HTERT RPE-1 (cell line): ENCODE measurements around the gene FOLR3.
"Not testable (repeated sequence)": the region's sequence is repeated elsewhere in the genome, so short reads cannot be mapped to it uniquely, and the experiment has no call there.

Experiments used
- in situ Hi-C: fragments of 300-500 bp; cut with MboI; formaldehyde crosslinking; loops from 4 replicates; pipeline ENCODE4 v1.14.3; 2020; ENCODE audit warnings: low sequenced_read_pairs

Gene FOLR3

GRCh38 chr11:72135473-72135872 is at the start of gene FOLR3:
Gene FOLR3 (plus strand): TSS chr11:72135725. CDS start chr11:72135953, 228 bp downstream.
- in situ Hi-C loops: not testable (repeated sequence)

GRCh38 chr11:72088076-72088808 is 47.3 kb upstream of the FOLR3 start:
- in situ Hi-C loops: no loop called here

DNA sequence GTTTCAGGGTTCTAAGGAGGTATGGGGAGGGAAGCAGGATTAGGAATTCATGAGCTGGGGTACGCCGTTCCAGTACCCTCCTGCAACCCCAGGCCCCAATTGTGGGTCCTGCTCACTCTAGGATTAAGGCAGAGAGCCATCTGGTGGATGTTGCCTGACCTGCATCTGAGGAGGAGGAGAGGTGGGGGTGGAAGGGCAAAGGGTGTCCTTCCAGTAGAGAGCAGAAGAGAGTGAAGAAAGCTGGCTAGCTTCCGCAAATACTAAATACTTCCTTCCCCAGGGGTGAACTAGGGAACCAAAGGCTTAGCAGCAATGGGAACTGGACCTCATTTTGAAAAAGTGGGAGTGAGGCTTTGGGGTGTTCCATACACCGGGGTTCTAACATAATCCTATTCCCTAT is 44.2 kb upstream of the FOLR3 start:
- in situ Hi-C loops: no loop called here

DNA sequence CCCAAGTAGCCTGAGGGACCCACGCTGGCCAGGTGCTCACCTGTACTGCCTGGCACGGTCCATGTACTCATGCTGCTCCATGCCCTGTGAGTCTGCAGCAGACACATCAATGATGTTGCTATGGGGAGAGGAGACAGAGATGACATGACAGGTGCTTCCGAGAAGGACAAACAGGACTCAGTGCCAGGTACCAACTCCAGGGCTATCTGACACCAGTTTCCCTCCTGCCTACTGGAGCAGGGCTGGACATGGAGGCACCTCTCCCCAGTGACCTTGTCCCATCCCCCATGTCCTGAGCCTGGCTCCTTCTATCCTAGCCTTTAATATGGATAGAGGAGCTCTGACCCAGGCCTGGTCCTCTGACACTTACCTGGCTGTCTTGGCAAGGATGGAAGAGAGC is 36.8 kb upstream of the FOLR3 start:
- in situ Hi-C loops: no loop called here

DNA sequence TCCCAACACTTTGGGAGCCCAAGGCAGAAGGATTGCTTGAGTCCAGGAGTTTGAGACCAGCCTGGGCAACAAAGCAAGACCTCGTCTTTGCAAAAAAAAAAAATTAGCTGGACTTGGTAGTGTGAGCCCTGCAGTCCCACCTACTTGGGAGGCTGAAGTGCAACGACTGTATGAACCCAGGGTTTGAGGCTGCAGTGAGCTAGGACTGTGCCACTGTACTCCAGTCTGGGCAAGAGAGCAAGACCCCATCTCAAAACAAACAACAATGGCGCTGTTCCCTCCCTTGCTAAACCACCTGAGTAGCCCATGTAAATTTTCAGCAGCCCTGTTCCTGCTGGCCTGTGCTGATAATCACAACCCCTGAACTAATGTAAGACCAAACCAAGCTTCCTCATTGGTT is 35.5 kb upstream of the FOLR3 start:
- in situ Hi-C loops: no loop called here

DNA sequence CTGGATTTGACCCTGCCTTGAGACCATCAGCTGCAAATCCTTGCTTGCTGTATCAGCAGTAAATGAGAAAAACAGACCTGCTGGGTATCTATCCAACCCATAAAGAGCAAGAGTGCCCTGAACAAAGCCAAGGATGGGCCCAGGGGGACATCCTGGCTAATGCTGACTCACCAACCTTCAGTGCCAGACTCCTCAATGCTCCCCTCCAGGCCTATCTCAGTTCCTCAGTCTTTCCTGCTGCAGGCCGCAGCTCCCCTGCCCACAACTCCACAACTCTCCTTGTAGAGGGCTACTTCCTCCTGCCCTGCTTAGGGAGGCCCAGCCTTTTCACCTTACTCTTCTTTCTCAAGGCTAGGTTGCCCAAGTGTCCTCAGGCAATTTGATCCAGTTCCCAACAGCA is 35.1 kb upstream of the FOLR3 start:
- in situ Hi-C loops: no loop called here

- in situ Hi-C loops: no loop called here
Observed at GRCh38 chr11:72102162-72102561, 33.4 kb upstream of the FOLR3 start.

DNA sequence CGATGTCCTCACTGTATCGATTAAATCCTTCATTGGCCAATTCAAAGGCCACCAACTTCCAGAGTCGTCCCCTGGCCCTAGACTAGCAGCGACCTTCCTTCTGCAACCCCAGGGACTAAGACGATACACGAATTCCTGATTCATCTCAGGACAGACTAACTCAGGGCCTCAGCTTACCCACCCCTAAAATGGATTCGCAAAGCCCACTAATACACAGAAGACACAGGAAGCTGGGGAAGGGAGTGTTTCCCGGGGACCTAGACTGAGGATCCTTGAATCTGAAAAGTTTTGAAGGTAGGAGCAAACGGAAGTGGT is 32.9 kb upstream of the FOLR3 start:
- in situ Hi-C loops: no loop called here

DNA sequence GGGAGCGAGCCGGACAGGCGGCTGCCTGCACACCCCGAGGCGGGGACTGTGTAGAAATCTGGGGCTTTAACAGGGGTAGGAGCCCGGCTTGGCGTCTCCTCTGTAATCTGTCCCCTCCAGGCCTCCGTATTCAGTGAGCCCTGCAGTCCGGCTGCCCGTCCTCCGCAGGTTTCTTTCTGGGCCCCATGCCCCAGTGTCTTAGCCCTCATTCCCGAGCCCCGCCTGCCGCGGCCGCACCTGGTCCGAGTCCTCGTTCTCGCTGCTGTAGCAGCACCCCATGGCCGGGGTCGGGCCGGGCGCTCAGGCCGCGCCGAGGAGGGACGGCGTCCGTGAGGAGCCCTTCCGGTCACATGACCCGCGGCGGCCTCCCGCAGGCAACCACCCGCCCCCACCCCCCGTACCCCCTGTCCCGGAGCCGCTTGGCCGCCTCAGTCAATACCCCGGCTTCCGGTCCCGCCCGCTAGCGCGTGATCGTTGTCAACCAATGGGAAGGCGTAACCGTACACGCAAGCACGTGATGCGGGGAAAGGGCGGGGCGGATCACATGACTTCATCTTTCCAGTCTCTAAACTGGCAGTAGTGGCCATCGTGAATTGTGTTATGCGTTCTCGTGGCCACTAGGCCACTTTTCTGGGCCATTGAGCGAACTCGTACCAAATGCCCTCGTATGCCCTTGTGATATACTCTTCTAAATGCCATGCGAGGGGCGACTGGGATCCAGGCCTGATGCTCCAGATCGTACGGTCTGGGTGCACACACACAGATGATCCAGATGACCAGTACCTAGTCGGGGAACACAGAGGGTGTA is 32.4 kb upstream of the FOLR3 start, which contains the start of gene LAMTOR1:
Gene LAMTOR1, minus strand, starts transcription at position 352 of the 808 bp plus-strand sequence. Its CDS starts 73 bp downstream, at position 279.
- in situ Hi-C loops: no loop called here

DNA sequence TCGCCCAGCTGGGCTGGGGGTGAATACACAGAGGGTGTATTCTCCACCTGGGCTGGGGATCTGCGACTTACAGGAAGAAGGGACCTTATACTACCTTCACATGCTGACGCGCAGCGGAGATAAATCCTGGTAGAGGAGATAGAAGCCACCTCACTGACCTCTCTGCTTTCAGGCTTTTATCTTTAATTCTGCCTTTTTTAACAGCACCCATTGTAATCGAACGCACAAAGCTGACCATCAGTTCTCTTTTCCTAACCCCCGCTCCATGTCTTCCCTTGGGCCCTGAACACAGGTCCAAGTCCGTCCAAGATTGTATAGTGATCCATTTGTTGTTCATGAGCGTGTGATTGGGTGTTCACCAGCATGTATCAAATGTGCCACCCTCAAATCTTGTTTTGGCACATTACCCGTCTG is 31.8 kb upstream of the FOLR3 start:
- in situ Hi-C loops: no loop called here

DNA sequence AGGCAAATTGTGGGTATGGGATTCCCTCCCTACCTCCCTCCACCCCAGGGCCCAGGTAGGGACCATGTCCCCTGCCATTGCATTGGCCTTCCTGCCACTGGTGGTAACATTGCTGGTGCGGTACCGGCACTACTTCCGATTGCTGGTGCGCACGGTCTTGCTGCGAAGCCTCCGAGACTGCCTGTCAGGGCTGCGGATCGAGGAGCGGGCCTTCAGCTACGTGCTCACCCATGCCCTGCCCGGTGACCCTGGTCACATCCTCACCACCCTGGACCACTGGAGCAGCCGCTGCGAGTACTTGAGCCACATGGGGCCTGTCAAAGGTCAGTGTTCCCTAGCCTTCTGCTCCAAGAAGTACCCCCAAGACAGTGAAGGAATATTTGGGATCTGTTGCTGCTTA is 29.6 kb upstream of the FOLR3 start, which contains the start of gene TOMT:
Gene TOMT, plus strand, starts transcription at position 37 of the 400 bp plus-strand sequence. Its CDS starts 28 bp downstream, at position 65.
- in situ Hi-C loops: no loop called here

DNA sequence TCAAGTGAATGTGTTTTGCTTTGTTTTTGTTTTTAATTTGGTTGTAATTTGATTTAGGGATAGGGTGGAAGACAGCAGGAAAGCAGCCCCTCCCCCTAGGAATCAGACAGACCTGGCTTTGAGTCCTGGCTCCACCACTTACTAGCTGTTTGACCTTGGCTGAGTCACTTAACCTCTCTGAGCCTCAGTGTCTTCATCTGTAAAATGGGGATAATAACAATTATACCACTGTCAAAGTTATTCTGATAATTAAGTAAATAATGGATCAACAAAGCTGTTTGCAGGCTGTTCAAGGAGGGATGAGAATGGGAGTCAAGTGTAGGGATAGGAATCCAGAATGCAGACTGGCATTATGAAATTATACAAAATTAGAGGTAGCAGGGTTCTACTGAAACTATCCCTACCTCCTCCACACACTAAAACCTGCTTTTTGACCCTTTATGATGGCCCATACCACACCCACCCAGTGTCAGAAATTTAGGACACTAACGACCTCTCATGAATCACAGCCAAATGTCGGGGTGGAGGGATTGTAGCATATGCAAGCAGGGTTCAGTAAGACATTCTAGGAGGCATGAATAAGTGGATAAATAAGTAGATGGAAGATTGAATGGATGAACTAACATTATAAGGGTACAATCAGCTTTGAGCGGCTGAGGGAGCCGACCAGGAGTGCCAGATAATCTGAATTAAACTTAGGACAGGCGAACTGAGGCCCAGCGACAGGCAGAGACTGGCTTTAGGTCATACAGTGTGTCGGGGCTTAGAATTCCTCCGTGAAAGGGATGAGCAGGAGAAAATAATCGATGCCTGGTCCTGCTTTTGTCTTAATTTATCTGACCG is 24.0 kb upstream of the FOLR3 start:
- in situ Hi-C loops: no loop called here

DNA sequence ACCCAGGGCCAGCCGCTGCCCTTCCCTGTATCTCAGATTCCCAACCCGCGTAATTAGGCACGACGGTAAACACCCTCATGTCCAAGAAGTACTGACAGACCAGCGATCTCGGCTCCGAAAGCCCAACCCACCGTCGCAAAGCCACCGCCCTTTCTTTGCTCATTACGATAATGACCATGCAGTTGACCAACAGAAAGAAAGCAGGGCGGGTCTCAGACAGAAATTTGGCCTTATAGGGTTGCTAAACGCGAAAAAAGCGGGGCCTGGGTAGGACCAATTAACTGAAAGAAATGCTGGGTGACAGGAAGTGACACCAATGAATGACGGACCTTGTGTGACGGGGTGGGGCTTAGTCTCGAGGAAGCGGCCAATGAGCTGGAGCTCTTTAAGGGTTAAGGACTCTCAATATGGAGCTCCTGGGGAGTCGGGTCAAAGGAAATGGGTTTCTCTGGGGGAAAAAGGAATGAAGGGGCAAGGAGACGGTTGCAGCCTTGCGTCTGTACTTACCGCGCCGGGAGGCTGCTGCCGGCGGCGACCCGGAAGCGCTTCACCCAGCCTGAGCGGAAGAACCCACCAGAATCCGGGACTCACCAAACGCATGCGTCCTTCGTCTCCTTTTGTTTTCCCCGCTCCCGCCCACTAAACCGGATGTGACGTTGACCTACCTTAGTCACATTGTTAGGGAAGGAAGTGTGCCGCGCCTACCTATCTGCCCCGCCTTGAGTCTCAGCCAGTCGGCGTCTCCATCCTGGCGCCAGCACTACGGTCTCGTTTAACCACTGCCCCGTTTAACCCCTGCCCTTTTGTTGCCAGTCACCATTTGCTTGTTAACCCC is 23.2 kb upstream of the FOLR3 start, which contains the start of gene ANAPC15:
Gene ANAPC15, minus strand, starts transcription at position 553 of the 835 bp plus-strand sequence. CDS start 1,419 bp downstream, outside the sequence.
- in situ Hi-C loops: no loop called here

- in situ Hi-C loops: no loop called here
Observed at GRCh38 chr11:72112978-72113808, 22.3 kb upstream of the FOLR3 start.

DNA sequence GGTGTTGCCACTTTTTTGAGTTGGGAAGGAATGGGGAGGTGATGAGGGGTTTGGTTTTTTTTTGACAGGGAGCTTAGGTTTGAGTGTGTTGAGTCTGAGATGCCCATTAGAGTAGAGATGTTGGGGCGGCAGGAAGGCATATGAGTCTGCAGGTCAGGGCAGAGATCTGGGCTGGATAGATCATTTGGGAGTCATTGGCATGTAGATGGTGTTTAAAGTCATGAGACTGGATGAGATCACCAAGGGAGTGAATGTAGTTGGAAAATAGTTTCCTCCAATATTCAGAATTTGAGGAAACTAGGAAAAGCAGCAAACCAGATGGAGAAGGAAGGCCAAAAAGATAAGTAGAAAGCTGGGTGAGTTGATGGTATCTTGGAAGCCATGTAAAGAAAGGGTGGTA is 21.0 kb upstream of the FOLR3 start:
- in situ Hi-C loops: no loop called here

DNA sequence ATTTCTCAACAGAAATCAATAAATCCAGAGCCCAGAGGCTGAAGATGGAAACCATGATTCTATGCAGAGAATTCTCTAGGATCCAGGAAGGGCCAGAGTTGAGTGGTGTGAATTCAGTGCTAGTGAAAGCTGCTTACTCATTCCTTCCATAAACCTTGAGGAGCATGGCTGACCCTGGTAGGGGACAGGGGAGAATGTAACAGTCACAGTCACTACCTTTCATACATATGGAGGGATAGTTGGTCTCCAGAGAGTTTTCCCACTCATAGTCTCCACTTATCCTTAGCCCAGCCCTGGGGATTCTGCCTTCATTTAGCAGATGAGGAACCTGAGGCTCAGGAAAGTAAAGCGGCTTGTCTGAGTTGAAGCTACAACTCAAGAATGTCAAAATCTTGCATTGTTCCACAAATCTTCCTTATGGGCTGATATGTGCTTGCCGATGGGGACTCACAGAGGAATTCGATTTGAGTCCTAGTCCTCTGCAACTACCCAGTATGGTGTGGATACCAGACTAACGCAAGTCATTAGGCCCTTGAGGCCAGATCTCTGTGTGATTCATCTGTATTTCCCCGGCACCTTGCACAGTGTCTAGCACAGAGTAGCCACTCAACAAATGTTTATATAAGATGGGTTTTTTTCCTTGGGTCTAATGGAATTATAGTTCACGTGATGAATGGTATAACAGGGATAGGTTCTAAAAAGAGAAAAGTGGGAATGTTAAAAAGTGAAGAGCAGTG is 19.3 kb upstream of the FOLR3 start:
- in situ Hi-C loops: no loop called here

DNA sequence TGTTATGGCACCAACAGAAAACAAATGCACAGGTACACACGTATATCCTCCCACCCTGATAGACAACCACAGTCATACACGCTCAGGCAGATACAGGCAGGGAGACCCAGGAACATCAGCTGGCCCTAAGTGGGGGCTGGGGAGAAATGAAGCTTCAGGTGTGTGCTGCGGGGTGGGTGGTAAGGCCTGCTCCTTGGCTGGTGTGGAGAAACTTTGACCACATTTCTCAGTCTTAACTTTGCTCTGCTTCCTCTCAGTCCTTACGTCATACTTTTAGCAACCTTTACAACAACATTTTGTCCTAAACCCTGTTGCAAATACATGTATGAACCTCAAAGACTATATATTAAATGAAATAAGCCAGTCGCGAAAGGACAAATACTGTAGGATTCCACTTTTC is 16.3 kb upstream of the FOLR3 start:
- in situ Hi-C loops: no loop called here

- in situ Hi-C loops: no loop called here
Observed at GRCh38 chr11:72120930-72121329, 14.6 kb upstream of the FOLR3 start.

DNA sequence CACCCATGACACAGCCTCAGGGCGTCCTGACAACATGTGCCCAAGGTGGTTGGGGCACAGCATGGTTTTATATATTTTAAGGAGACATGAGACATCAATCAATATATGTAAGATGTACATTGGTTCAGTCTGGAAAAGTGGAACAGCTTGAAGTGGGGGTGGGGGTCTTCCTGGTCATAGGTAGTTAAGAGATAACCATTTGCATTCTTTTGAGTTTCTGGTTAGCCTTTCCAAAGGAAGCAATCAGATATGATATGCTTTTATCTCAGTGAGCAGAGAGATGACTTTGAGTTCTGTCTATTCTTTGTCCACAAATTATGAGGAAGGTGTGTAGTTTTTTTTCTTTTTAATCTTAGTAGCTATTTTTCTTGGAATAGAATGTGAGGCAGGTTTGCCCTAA is 12.9 kb upstream of the FOLR3 start:
- in situ Hi-C loops: no loop called here
